Posterior vena cava (tissue), 2 donors: Measurements from ENCODE around the gene RCBTB2. TPM values are rescaled to one million over a fixed set of nuclear protein-coding genes. Genes with fewer than 3 reads are reported as not detected.

Experiments used
- DNase-seq: peaks from one replicate; pipeline ENCODE4 v3.0.0-alpha.2; 2020; ENCODE audit warnings: low spot score
- intact Hi-C, 2 donors: fragments of 100-400 bp; cut with DNase I; formaldehyde crosslinking; loops; one replicate each; pipeline versions ENCODE4 v1.14.1 to v1.14.2; 2022 to 2023
- total RNA-seq, 2 donors: library from RNA; stranded (reverse); fragmentation: NEBNext Ultra II Directional; extraction: Animal tissue kit (Norgen Biotek cat#: 25700); gene quantifications; one replicate each; pipeline ENCODE4 v1.2.1, GENCODE V29; 2021
- donor health status: DM: yes; HTN: yes; CAD: no.
- donor health status: DM: yes; HTN: yes; CAD: no.

The RCBTB2 gene
- total RNA-seq, 2 donors from 2014 or later = 8.6 to 10.6 TPM

GRCh38 chr13:48568370-48569103 lies 35.7 kb upstream of the RCBTB2 start:
- DNase-seq = no peak
- intact Hi-C loops = loop anchor here in 1 of 2 donors (5.0 kb wide), 1 partner anchor 36 kb away; the partner anchor contains the start of gene RCBTB2

GRCh38 chr13:48567515-48568369 lies 34.9 kb upstream of the RCBTB2 start:
- no peak for DNase-seq
- intact Hi-C loops = loop anchor here in 1 of 2 donors (5.0 kb wide), 1 partner anchor 35 kb away; the partner anchor contains the start of gene RCBTB2

- intact Hi-C loops = no loop called here
- DNase-seq = no peak
Measured at GRCh38 chr13:48564056-48564455, 31.2 kb upstream of the RCBTB2 start.

- no peak for DNase-seq
- intact Hi-C loops = no loop called here
Measured at GRCh38 chr13:48563626-48564025, 30.7 kb upstream of the RCBTB2 start.

GRCh38 chr13:48562296-48563066 lies 29.6 kb upstream of the RCBTB2 start:
- no peak for DNase-seq
- intact Hi-C loops = no loop called here

GRCh38 chr13:48561466-48562235 lies 28.8 kb upstream of the RCBTB2 start:
- DNase-seq = no peak
- intact Hi-C loops = no loop called here

- intact Hi-C loops = no loop called here
- no peak for DNase-seq
Measured at GRCh38 chr13:48560657-48561337, 27.9 kb upstream of the RCBTB2 start.

- DNase-seq = no peak
- intact Hi-C loops = no loop called here
Measured at GRCh38 chr13:48559638-48560320, 26.9 kb upstream of the RCBTB2 start.

GRCh38 chr13:48556817-48557216 lies 23.9 kb upstream of the RCBTB2 start:
- intact Hi-C loops = no loop called here
- no peak for DNase-seq

- no peak for DNase-seq
- intact Hi-C loops = no loop called here
Measured at GRCh38 chr13:48555441-48555840, 22.6 kb upstream of the RCBTB2 start.

- intact Hi-C loops = no loop called here
Measured at GRCh38 chr13:48551329-48551728, 18.4 kb upstream of the RCBTB2 start.

GRCh38 chr13:48549658-48550057 lies 16.8 kb upstream of the RCBTB2 start:
- intact Hi-C loops = no loop called here

More at GRCh38 chr13:48551329-48551728, 18.4 kb upstream of the RCBTB2 start:
- DNase-seq = no peak

GRCh38 chr13:48547663-48548092 lies 14.8 kb upstream of the RCBTB2 start:
- DNase-seq = no peak
- intact Hi-C loops = no loop called here

More at GRCh38 chr13:48549658-48550057, 16.8 kb upstream of the RCBTB2 start:
- DNase-seq = no peak

- intact Hi-C loops = no loop called here
- DNase-seq = no peak
Measured at GRCh38 chr13:48545608-48546007, 12.7 kb upstream of the RCBTB2 start.

GRCh38 chr13:48542581-48543341 lies 9.9 kb upstream of the RCBTB2 start:
- intact Hi-C loops = no loop called here
- no peak for DNase-seq

GRCh38 chr13:48542138-48542537 lies 9.3 kb upstream of the RCBTB2 start:
- intact Hi-C loops = no loop called here
- DNase-seq = no peak

GRCh38 chr13:48539550-48539949 lies 6.7 kb upstream of the RCBTB2 start:
- intact Hi-C loops = no loop called here
- no peak for DNase-seq
